ENCODE measurements around the gene CSNK2B. TPM values are rescaled to one million over a fixed set of nuclear protein-coding genes. Genes with fewer than 3 reads are reported as not detected.
A peak's percentile ranks its signal among the peaks of the same experiment; 100 is the strongest.
"Not testable (repeated sequence)": the region's sequence is repeated elsewhere in the genome, so short reads cannot be mapped to it uniquely, and the experiment has no call there.

Gene CSNK2B
- total RNA-seq, 1 experiment from 2014 or later = 131 TPM

DNA sequence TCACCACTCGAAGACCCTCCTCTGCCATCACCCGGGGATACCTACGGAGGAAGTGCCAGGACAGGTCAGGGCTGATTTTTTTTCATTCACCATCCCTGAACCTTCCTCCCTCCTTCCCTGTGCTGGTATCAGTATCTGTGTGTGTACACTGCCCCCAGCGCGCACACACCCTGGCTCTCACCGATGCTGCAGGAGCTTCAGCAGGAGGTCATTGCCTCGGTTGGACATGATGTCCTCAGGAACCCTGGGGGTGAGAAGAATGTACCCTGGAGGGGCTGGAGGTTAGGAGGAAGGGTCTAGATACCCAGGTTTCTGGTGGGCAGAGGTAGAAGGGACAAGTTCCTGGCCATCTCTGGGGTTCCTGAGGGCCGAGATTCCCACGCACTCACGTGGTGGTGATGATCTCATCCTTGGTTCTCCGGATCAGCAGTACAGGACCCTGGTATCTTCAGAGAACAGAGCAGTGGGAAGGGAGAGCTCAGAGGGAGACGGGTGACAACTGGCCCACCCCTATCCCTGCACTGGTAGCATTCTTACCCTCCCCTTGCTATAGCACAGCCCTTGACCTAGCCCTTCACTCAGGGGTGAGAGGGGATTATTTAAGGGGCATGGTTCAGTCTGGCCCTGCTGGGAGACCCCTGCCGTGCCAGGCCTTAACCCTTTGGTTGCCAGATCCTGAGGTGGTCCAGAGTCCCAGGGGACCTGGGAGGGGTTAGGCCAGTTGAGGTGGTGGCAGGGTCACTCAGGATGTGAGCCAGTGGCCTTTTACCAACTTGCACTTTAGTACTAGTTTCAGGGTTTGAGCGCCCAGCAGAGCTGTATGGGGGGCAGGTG, 22.2 kb downstream of the CSNK2B start:
- DNase-seq (ENCODE audit: extremely low read depth, low read depth) = no peak

DNA sequence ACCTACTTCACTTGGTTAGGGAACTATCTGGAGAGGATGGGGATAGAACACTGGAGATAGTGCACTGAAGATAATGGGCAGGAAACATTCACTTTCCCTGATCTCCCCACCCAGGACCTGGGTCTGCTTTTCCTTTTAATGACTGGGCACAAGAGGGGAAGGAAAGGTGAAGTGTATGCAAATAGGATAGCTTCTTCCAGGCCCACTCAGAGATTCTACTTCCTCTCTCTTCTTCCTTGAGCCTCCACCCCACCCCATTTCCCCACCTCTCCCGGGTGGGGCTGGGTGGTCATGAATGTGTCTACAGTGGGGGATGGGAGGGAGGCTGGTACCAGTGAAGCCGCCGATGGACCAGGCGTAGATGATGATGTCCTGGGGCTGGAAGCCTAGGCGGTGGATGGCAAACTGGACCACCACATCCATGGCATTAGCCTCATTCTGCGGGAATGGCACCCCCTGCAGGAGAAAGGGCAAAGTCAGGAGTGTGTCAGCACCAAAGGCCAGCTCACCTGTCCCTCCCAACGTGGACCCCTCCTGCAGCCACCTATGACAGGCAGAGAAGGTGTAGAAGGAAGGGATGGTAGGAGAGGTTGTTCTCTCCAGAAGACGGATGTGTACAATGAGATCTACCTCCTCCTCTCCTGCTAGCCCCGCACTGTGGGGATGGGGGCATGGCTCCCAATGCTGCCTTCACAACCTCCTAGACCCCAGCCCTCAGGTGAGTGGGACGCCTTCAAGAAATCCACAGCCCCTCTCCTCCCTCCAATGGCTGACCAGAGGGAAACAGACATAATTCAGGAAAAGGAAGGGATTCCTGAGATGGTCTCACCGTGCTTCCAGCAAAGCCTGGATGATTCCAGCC, 23.6 kb downstream of the CSNK2B start:
- DNase-seq (ENCODE audit: extremely low read depth, low read depth) = no peak

DNA sequence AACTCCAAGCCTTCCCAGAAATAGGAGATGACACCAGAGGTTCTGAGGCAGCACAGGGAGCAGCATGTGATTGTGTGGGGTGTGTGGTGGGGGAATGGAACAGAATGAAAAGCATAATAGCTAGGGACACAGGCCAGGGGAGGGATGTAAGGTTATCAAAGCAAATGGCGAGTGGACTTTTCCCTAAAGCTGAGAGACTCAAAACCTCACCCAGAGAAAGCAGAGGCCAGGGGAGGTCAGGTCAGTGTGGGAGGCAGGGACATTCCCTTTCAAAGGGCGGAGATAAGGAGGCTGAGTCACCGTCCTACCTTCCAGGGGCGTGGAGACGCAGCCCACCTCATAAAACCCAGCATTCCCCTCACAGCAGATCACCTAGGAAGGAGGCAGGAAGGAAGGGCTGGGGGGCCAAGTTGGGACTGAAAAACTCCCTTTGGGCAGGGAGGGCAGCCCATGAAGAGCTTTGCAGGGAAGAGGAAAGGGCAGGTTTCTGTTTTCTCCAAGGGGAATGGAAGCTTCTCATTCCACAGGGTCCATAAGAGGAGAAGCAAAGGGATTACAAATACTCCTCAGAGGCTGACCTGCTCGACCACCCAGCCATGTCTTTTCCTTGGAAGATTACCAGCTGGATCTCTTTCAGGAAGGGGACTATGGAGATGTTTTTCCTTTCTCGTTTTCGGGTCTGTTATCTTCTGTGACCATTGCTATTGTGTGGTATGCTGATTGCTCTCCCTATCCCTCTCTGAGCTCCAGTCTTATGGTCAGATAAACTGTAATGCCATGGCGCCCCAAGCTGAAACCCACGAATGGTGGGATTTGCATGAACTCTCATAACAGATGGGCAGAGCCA, 24.6 kb downstream of the CSNK2B start:
- no peak for DNase-seq (ENCODE audit: extremely low read depth, low read depth)

DNA sequence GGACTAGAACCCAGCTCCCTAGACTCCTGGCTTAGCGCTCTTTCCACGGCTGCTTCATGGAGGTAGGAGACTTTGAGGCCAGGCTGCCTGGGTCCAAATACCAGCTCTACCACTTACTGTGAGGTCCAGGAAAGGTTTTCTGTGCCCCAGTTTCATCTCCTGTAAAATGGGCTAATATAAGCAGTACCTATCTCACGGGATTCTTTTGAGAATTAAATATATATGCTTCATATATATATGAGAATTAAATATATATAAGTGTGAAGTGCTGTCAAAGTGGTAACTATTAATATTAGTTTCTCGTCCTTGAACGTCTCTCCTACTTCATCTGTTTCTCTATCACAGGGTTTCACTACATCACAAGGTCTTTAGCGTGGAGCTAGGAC, 25.2 kb downstream of the CSNK2B start:
- no peak for DNase-seq (ENCODE audit: extremely low read depth, low read depth)

DNA sequence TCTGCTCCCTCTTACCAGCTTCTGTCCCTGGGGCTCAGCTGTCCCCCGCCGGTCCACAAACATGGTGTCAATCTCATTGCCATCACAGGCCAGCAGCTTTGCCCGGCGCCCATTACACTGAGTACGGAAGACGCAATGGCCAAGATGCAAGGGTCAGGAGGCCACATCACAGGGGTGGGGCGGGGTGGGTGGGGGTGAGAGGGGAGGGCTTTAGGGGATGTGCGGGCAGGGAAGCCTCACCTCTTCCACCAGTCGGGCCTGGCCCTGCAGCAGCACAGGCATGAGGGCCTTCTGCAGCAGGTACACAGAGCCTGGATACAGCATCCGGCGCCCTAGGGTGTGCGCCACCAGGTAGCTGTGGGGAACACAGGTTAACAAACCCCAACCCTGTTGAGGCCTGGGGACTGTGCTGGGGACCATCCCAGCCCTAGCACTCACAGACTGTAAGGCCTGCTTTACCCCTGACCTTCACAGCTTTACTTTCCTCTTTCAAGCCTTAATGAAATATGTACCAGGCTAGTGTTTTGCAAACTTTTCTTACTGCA, 25.8 kb downstream of the CSNK2B start:
- no peak for DNase-seq (ENCODE audit: extremely low read depth, low read depth)

DNA sequence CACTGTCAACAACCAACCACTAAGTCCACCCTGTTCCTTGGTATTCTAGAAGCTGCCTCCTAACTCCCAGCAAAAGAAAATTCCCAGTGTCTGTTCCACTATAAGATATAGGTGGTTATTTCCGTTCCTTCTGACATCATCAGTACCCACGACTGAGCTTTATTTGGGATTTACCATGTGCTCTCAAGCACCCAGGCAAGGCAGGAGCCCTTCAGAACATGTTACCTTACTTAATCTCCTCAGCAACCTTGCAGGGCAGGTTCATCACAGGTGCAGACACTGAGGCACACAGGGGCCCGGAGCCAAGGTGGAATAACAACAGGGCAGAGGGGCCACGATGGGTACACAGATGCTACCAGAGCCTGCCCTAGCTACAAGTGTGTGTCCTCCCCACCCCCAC, 26.5 kb downstream of the CSNK2B start:
- no peak for DNase-seq (ENCODE audit: extremely low read depth, low read depth)

DNA sequence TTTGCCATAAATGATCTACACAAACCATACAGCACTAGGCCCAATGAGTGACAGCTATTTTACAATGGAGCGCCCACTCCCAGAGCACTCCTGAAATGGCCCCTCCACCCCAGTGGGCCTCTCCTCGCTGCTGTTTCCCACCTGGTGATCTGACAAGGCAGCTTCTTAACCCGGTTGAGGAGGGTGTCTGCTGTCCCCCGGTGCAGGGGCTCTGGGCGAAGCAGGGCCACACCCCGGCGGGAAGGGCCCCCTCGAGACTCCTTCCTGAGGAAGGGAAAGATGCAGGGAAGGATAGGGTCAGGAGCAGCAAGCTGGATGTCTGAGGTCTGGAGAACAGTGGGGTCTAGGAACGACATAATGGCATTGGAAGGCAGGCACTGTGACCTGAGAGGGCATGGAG, 27.0 kb downstream of the CSNK2B start:
- DNase-seq (ENCODE audit: extremely low read depth, low read depth) = no peak

DNA sequence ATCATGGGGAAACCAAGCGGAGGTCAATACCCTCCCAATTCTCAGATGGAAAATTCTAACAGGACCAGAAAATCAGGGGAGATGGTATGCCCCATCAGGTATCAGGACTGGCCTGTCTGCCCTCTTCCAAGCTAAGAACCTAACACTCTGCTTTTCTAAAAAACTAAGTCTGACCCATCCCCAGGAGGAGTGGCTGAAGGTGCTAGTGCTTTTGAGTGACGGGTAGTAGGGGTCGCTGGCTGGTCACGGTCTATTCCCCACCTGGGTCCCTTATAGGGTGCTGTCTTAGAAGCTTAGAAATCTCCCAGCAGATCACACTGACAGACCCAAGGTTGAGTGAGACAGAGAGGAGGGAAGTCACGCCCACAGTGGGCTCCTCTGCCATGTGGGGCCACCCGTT, 27.7 kb downstream of the CSNK2B start:
- DNase-seq (ENCODE audit: extremely low read depth, low read depth) = no peak

DNA sequence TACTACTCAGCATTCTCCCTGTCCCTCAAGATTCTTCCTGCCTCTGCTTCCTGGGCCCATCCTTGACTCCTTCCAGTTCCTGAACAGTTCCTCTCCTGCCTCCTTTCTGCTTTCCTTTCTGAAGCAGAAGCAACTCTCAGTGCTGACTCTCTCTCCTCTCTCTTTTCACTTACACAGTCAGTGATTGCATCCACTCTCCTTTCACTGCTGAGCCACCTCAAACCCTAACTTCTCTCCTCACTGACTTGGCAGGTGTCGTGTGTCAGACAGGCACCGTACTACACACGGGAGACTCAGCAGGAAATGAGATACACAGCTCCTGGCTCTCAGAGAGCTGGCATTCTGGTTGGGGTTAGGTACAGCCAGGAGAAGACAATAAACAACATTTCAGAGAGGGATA, 31.7 kb downstream of the CSNK2B start:
- no peak for DNase-seq (ENCODE audit: extremely low read depth, low read depth)

DNA sequence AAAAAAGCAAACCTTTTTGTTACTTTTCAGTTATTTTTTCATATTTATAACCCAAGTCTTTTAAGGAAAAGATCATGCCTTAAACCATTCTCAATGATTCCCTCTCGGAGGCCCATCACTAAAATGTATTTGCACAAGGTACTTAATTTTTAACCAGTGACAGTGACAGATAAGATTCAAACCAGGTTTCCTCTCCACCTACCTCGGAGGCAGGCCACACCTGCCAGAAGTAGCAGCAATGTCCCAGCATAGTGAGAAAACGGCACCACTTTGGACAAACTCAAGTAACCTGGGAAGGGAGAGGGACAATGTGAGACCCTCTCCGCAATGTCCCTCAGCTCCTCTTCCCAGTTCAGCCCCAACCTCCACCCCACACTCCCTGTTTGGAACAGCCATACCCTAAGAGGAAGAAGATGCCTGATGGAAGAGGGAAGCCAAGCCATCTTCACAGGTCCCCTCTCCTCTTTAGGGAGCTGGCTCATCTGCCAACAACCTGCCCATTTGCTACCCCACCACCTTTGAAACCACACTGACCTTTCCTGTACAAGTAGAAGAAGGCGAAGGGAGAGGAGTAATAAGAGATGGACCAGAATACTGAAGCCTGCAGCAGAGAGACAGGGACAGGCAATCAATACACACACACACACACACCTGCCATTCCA, 35.0 kb downstream of the CSNK2B start:
- no peak for DNase-seq (ENCODE audit: extremely low read depth, low read depth)

DNA sequence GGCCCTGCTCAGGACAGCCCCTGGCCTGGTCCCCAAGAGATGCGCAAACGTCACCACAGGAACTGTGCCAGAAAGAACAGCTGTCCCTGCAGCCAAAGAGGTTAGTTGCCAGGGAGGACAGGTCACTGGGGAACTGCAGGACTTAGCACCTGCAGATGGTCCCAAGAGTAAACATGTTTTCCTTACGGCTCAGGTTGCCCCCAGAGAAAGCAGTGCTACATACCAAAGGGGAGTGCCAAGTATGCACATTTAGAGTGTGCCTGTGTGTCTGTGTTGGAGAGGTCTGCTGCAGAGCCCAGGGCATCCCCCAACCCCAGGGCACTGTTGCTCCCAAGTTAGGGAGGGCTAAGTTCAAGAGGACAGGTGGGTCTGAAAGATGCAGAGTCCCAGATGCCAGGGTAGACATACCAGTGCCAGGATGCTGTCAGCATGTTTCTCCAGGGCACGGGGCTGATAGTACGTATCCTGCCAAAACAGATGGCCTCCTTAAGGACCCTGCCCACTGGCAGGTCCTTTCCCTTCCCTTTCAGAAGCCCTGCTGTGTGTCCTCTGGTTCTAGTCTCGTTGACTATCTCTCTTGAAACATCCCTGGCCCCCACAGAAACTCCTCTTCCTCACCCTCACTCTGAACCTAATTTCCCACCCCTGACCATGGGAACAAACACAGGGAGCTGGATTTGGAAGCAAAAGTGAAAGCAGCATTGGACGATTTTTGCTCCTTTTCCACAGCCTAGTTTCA, 36.0 kb downstream of the CSNK2B start:
- DNase-seq (ENCODE audit: extremely low read depth, low read depth) = no peak

DNA sequence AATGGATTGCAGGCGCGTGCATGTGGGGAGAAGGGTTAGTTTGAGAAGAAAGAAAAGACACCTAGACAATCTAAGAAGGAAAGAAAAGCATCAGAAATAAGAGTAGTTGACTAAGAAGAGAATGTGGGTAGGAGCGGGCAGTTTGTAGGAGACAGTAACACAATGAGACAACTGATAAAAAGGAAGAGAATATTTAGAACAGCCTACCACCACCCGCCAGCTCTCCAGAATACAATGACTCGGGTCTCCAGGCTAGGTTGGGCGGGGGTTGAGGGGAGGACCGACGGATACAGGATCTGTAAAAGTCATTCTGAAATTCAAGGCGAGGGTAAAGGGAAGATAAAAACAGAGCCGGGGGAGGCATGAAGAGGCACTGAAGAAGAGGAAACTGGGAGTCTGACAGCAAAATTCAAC, 36.5 kb downstream of the CSNK2B start:
- DNase-seq (ENCODE audit: extremely low read depth, low read depth) = no peak

DNA sequence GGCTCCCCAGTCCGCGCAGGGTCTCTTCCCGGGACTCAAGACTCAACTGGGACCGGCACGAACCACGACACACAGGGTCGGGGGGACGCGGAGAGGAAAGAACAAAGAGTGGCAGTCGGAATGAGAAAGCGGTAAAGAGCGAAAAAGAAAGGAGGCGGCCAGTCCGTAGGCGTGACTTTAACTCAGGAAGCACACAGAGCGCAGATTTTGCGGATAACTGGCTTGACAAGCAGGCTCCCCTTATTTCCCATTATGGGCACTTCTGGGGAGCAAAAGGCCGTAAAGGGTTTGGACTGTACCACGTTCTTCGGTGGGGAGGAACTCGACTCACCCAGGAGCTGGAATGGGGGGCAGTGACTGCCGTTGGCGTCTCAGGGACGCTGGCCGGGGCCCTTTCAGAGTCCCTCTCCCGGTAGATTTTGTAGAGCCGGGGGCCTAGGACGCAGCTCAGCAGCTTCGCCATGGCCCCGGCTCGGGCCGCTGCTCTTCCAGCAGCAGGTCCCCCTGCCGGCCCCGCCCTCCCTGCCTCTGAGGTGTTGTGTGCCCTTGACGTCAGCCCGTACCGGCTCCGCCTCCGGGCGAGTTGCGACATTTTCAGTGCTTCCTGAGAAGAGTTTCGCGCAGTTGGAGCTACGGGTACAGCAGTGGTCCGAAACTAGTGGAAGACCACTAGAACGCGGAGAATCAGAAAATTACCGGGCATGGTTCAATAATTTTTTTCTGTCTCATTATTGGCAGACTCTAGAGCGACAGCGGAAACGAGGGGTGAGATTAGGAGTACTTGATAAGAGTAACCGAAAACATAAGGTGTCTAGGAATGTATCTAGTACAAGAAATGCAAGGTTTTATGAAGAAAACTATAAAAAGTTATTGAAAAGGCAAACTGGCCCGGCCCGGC, 37.2 kb downstream of the CSNK2B start, which contains the start of gene ABHD16A:
ABHD16A (minus strand) TSS at position 506 of the 898 bp plus-strand sequence; CDS start at position 463, 43 bp downstream.
- peak; percentile 95 for DNase-seq (ENCODE audit: extremely low read depth, low read depth)

DNA sequence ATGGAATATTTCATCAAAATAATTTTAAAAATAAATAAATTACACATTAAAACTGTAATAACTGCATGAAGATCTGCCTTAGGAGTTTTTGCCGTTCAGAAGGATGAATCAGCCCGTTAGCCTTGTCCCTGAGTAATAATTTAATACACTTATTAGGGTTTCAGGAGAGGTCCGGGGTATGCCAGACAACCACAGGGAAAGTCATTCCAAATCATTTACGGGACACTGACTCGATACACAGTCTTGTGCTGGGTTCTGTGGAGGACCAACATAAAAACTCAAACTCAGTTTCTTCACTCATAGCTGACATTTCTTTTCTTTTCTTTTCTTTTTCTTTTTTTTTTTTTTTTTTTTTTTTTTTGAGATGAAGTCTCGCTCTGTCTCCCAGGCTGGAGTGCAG, 40.1 kb downstream of the CSNK2B start:
- DNase-seq (ENCODE audit: extremely low read depth, low read depth) = no peak

DNA sequence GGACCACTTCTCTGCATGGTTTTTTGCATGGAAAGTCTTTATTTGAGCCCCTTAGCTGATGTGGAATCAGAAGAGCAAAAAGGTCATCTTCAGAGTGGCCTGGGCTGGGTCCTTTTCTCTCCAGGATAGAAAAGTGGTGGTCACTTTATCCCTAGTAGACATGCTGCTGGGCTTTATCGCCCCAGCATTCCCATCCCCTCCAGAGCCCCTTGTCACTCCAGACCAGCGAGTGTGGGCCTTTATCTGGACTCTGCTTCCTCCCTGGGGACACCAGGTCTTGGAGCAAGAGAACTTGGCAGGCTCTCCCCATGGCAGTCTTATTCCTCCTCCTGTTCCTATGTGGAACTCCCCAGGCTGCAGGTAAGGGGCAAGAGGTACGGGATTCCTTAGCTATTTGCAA, 40.7 kb downstream of the CSNK2B start, which contains the start of gene LY6G6F:
LY6G6F (plus strand) TSS at position 268 of the 400 bp plus-strand sequence; CDS start at position 309, 41 bp downstream.
- DNase-seq (ENCODE audit: extremely low read depth, low read depth) = no peak

DNA sequence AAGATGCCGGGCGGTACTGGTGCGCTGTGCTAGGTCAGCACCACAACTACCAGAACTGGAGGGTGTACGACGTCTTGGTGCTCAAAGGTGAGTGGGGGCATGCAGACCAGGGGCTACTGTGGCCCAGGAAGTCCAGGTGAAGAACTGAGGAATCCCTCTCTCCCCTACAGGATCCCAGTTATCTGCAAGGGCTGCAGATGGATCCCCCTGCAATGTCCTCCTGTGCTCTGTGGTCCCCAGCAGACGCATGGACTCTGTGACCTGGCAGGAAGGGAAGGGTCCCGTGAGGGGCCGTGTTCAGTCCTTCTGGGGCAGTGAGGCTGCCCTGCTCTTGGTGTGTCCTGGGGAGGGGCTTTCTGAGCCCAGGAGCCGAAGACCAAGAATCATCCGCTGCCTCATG, 41.8 kb downstream of the CSNK2B start:
- no peak for DNase-seq (ENCODE audit: extremely low read depth, low read depth)

DNA sequence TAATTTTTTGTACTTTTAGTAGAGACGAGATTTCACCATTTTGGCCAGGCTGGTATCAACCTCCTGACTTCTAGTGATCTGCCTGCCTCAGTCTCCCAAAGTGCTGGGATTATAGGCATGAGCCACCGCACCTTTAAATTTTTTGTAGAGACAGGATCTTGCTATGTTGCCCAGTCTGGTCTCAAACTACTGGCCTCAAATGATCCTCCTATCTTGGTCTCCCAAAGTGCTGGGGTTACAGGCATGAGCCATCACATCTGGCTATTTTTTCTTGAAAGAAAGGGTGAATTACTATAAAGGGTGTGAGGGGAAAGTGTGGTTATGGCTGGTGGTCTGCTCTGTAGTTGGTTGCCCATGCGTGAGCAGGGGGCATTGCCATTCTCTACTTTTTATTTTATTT, 42.3 kb downstream of the CSNK2B start:
- no peak for DNase-seq (ENCODE audit: extremely low read depth, low read depth)

DNA sequence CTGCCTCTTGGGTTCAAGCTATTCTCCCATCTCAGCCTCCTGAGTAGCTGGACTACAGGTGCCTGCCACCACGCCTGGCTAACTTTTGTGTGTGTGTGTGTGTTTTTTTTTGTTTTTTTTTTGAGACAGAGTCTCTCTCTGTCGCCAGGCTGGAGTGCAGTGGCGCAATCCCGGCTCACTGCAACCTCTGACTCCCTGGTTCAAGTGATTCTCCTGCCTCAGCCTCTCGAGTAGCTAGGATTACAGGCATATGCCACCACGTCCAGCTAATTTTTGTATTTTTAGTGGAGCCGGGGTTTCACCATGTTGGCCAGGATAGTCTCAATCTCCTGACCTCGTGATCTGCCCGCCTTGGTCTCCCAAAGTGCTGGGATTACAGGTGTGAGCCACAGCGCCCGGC, 43.3 kb downstream of the CSNK2B start:
- DNase-seq (ENCODE audit: extremely low read depth, low read depth) = not testable (repeated sequence)
